ENCODE measurements around the gene LRTM2.

- TF ChIP-seq POLR2AphosphoS5 (IDR thresholded peaks at IDR 0.05; ENCODE audit: low read depth, low read length) (no peak), TAF1 (IDR thresholded peaks at IDR 0.05; ENCODE audit: low read depth, low read length) (no peak), POLR2A (IDR thresholded peaks at IDR 0.05; ENCODE audit: low read depth, low read length) (no peak)
Observed at GRCh38 chr12:1842183-1842904, 22.0 kb downstream of the LRTM2 start.
